NT2/D1 (cell line): ENCODE data around the gene CNIH1.
"Not testable (repeated sequence)": the region's sequence is repeated elsewhere in the genome, so short reads cannot be mapped to it uniquely, and the experiment has no call there.

Experiments used
- SUZ12 ChIP-seq: IDR thresholded peaks from 2 replicates; pipeline ENCODE4 v1.6.1; 2011; ENCODE audit not compliant: insufficient read length, insufficient read depth; ENCODE audit errors: extremely low read depth
- YY1 ChIP-seq: IDR thresholded peaks from 2 replicates; pipeline ENCODE4 v1.6.1; 2011; ENCODE audit not compliant: insufficient read length, insufficient read depth
- ZNF274 ChIP-seq: IDR thresholded peaks from 2 replicates; pipeline ENCODE4 v1.6.1; 2011; ENCODE audit warnings: mild to moderate bottlenecking, low read depth, low read length

DNA sequence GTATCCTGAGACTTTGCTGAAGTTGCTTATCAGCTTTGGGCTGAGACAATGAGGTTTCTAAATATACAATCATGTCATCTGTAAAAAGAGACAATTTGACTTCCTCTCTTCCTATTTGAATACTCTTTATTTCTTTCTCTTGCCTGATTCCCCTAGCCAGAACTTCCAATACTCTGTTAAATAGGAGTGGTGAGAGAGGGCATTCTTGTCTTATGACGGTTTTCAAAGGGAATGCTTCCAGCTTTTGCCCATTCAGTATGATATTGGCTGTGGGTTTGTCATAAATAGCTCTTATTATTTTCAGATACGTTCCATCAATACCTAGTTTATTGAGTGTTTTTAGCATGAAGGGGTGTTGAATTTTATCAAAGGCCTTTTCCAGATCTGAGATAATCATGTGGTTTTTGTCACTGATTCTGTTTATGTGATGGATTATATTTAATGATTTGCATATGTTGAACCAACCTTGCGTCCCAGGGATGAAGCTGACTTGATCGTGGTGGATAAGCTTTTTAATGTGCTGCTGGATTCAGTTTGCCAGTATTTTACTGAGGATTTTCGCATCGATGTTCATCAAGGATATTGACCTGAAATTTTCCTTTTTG lies 37.7 kb downstream of the CNIH1 start:
- TF ChIP-seq SUZ12, ZNF274, YY1: not testable (repeated sequence)
